ENCODE results near the gene FITM1.

GRCh38 chr14:24130717-24131548 lies 474 bp downstream of the FITM1 start:
- TF ChIP-seq CTCF (tag by site-specific recombination; IDR thresholded peaks at IDR 0.05) (no peak), ZNF530 (tag by site-specific recombination; IDR thresholded peaks at IDR 0.05; ENCODE audit: low read depth) (no peak), ZNF302 (tag by site-specific recombination; IDR thresholded peaks at IDR 0.05; ENCODE audit: low read depth) (no peak), ZBTB44 (tag by site-specific recombination; IDR thresholded peaks at IDR 0.05) (no peak), ZNF23 (tag by site-specific recombination; IDR thresholded peaks at IDR 0.05; ENCODE audit: borderline replicate concordance) (no peak), ZNF776 (tag by site-specific recombination; IDR thresholded peaks at IDR 0.05; ENCODE audit: borderline replicate concordance) (no peak), YY1 (tag by site-specific recombination; IDR thresholded peaks at IDR 0.05) (no peak), ZNF449 (tag by site-specific recombination; IDR thresholded peaks at IDR 0.05) (no peak), IKZF3 (tag by site-specific recombination; IDR thresholded peaks at IDR 0.05) (no peak)

Data from HEK293 (cell line).